SW480 (cell line): Measurements from ENCODE around the gene GHRH.

ENCODE experiments used
- DNase-seq: peaks from one replicate; pipeline ENCODE4 v3.0.0-alpha.2; 2016; ENCODE audit warnings: low spot score

Gene GHRH

GRCh38 chr20:37290158-37290810 lies 28.7 kb upstream of the GHRH start:
- no peak for DNase-seq

- no peak for DNase-seq
Observed at GRCh38 chr20:37288091-37288490, 26.5 kb upstream of the GHRH start.

GRCh38 chr20:37285664-37286374 lies 24.2 kb upstream of the GHRH start:
- no peak for DNase-seq

- no peak for DNase-seq
Observed at GRCh38 chr20:37284691-37285161, 23.1 kb upstream of the GHRH start.

GRCh38 chr20:37283530-37284195 lies 22.0 kb upstream of the GHRH start:
- DNase-seq: no peak

- no peak for DNase-seq
Observed at GRCh38 chr20:37282556-37282955, 20.9 kb upstream of the GHRH start.

GRCh38 chr20:37280403-37280802 lies 18.8 kb upstream of the GHRH start:
- DNase-seq: no peak

GRCh38 chr20:37279820-37280219 lies 18.2 kb upstream of the GHRH start:
- DNase-seq: no peak

- no peak for DNase-seq
Observed at GRCh38 chr20:37278966-37279590, 17.5 kb upstream of the GHRH start.

GRCh38 chr20:37277253-37277593 lies 15.6 kb upstream of the GHRH start:
- DNase-seq: no peak

- DNase-seq: no peak
Observed at GRCh38 chr20:37276494-37277252, 15.1 kb upstream of the GHRH start.

- no peak for DNase-seq
Observed at GRCh38 chr20:37274851-37275524, 13.4 kb upstream of the GHRH start.

GRCh38 chr20:37273988-37274387 lies 12.4 kb upstream of the GHRH start:
- no peak for DNase-seq

GRCh38 chr20:37271421-37271768 lies 9.8 kb upstream of the GHRH start:
- DNase-seq: no peak

GRCh38 chr20:37270576-37271420 lies 9.2 kb upstream of the GHRH start:
- DNase-seq: no peak

GRCh38 chr20:37267667-37268313 lies 6.2 kb upstream of the GHRH start:
- no peak for DNase-seq

GRCh38 chr20:37266940-37267666 lies 5.5 kb upstream of the GHRH start:
- peak; percentile 33 for DNase-seq

GRCh38 chr20:37265152-37265551 lies 3.5 kb upstream of the GHRH start:
- DNase-seq: no peak

GRCh38 chr20:37263686-37264085 lies 2.1 kb upstream of the GHRH start:
- DNase-seq: no peak
